ENCODE results near the gene SRP9.

DNA sequence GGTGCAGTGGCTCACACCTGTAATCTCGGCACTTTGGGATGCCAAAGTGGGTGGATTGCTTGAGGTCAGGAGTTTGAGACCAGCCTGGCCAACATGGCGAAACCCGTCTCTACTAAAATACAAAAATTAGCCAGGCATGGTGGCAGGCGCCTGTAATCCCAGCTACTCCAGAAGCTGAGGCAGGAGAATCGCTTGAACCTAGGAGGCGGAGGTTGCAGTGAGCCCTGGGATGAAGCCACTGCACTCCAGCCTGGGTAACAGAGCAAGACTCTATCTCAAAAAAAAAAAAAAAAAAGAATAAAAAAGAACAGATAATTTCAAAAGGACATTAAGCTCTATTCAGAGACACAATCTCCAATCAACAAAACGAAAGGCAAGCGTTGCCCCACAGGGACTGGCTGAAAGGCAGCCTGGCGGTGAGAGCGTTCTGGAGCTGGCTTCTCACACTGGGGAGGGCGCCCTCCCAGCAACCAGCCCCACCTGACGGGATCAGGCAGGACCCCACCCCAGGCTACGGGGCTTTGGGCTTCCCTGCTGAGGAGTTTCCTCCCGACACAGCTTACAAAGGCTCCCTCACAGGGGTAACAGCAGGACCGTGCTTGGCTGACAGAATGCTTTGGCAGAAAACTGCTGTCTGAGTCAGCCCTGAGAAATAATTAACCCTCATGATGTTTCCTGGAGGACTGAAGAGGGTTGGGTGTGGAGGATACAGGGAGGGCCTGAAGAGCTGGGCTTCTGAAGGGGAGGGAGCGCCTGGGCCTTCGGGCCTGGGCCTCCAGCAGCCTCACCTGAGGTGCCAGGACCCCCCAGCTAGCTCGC lies 31.1 kb upstream of the SRP9 start:
- TF ChIP-seq, protein P1, sequence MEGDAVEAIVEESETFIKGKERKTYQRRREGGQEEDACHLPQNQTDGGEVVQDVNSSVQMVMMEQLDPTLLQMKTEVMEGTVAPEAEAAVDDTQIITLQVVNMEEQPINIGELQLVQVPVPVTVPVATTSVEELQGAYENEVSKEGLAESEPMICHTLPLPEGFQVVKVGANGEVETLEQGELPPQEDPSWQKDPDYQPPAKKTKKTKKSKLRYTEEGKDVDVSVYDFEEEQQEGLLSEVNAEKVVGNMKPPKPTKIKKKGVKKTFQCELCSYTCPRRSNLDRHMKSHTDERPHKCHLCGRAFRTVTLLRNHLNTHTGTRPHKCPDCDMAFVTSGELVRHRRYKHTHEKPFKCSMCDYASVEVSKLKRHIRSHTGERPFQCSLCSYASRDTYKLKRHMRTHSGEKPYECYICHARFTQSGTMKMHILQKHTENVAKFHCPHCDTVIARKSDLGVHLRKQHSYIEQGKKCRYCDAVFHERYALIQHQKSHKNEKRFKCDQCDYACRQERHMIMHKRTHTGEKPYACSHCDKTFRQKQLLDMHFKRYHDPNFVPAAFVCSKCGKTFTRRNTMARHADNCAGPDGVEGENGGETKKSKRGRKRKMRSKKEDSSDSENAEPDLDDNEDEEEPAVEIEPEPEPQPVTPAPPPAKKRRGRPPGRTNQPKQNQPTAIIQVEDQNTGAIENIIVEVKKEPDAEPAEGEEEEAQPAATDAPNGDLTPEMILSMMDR (IDR thresholded peaks at IDR 0.05), result no peak
- no peak for TF ChIP-seq EZH2 (IDR thresholded peaks at IDR 0.05; ENCODE audit: borderline replicate concordance, insufficient read depth, low read depth, low read length, poor library complexity, severe bottlenecking)
